Upper lobe of left lung (tissue), 4 donors: ENCODE data around the gene TCL1B.

ENCODE experiments used
- POLR2AphosphoS5 ChIP-seq, 2 donors: sonication (generic); formaldehyde crosslinking; IDR thresholded peaks; one replicate each; pipeline ENCODE4 v1.5.1; 2017; ENCODE audit warnings: antibody characterized with exemption in 2 of 2
- TF ChIP-seq, protein P1 (sequence below), 6 experiments: fragments of 450-650 bp in 4 of 6; fragments of 200-600 bp in 2 of 6; sonication (generic) in 2 of 6; IDR thresholded peaks; one replicate each; pipeline ENCODE4 v1.5.1; 2016 to 2019; ENCODE audit warnings: antibody characterized with exemption in 6 of 6

DNA sequence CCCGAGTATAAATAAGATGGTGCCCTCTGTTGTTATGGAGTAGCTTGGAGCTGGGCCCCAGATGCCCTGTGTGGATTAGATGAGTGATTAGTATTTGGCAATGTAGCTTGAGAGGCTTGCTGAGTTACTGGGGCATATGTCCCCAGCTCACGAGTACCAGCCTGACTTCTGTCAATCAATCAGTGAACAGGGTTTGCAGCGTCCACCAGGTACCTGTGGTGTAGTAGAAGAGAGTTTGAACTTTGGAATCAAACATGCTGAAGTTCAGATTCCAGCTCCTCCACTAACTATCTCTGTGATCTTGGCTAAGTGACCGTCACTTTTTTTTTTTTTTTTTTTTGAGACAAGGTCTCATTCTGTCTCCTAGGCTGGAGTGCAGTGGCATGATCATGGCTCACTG is 11.6 kb upstream of the TCL1B start:
- TF ChIP-seq, protein P1, sequence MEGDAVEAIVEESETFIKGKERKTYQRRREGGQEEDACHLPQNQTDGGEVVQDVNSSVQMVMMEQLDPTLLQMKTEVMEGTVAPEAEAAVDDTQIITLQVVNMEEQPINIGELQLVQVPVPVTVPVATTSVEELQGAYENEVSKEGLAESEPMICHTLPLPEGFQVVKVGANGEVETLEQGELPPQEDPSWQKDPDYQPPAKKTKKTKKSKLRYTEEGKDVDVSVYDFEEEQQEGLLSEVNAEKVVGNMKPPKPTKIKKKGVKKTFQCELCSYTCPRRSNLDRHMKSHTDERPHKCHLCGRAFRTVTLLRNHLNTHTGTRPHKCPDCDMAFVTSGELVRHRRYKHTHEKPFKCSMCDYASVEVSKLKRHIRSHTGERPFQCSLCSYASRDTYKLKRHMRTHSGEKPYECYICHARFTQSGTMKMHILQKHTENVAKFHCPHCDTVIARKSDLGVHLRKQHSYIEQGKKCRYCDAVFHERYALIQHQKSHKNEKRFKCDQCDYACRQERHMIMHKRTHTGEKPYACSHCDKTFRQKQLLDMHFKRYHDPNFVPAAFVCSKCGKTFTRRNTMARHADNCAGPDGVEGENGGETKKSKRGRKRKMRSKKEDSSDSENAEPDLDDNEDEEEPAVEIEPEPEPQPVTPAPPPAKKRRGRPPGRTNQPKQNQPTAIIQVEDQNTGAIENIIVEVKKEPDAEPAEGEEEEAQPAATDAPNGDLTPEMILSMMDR (IDR thresholded peaks at IDR 0.05) = no peak
- TF ChIP-seq POLR2AphosphoS5 (IDR thresholded peaks at IDR 0.05) = no peak
